ENCODE measurements around the gene SIRPB1.

- TF ChIP-seq EZH2phosphoT487 (IDR thresholded peaks at IDR 0.05; ENCODE audit: insufficient read depth, low read depth), result no peak
- TF ChIP-seq EZH2 (IDR thresholded peaks at IDR 0.05; ENCODE audit: insufficient read depth, poor library complexity, severe bottlenecking), result no peak
These were observed 44.1 kb upstream of the SIRPB1 start for GRCh38 chr20:1663917-1664316.
